GM23338 (cell line): ENCODE data around the gene CCDC186. TPM values are rescaled to one million over a fixed set of nuclear protein-coding genes. Genes with fewer than 3 reads are reported as not detected.

ENCODE experiments used
- ATAC-seq: fragments of 200-7000 bp; cut with Tn5 transposase; 3 replicates; pipeline ENCODE4 v1.9.1; 2020
- DNase-seq: peaks from one replicate; pipeline ENCODE4 v3.0.0-alpha.2; 2015; ENCODE audit warnings: low spot score
- H2AFZ ChIP-seq: fragments of 200-600 bp; sonication (generic); 2 replicates; pipeline ENCODE4 v1.8.0; 2016; ENCODE audit warnings: antibody characterized with exemption, mild to moderate bottlenecking, moderate library complexity
- H3F3A ChIP-seq: fragments of 200-600 bp; sonication (generic); replicated peaks from 2 replicates; pipeline ENCODE4 v1.8.0; 2017; ENCODE audit warnings: antibody characterized with exemption, mixed run types, low read depth
- H3K27ac ChIP-seq: fragments of 200-600 bp; sonication (generic); 2 replicates; pipeline ENCODE4 v1.6.1; 2016; ENCODE audit warnings: low read depth
- H3K27me3 ChIP-seq: fragments of 200-600 bp; sonication (generic); 2 replicates; pipeline ENCODE4 v1.8.0; 2016; ENCODE audit warnings: mild to moderate bottlenecking, mixed run types, moderate library complexity; ENCODE audit not compliant: insufficient read depth
- H3K36me3 ChIP-seq: fragments of 200-600 bp; sonication (generic); 2 replicates; pipeline ENCODE4 v1.8.0; 2016; ENCODE audit warnings: mild to moderate bottlenecking; ENCODE audit not compliant: insufficient read depth
- H3K4me1 ChIP-seq: fragments of 200-600 bp; sonication (generic); 2 replicates; pipeline ENCODE4 v1.8.0; 2016; ENCODE audit warnings: mild to moderate bottlenecking, moderate library complexity; ENCODE audit not compliant: insufficient read depth
- H3K4me2 ChIP-seq: fragments of 200-600 bp; sonication (generic); 2 replicates; pipeline ENCODE4 v1.7.1; 2017; ENCODE audit warnings: mixed run types
- H3K4me3 ChIP-seq: fragments of 200-600 bp; sonication (generic); 2 replicates; pipeline ENCODE4 v1.6.1; 2016; ENCODE audit warnings: mixed run types
- H3K79me2 ChIP-seq: fragments of 200-600 bp; sonication (generic); replicated peaks from 2 replicates; pipeline ENCODE4 v1.8.0; 2017; ENCODE audit warnings: mild to moderate bottlenecking; ENCODE audit not compliant: insufficient read depth
- H3K9me2 ChIP-seq: fragments of 200-600 bp; sonication (generic); 2 replicates; pipeline ENCODE4 v1.8.0; 2017; ENCODE audit not compliant: insufficient read depth
- H4K20me1 ChIP-seq: fragments of 200-600 bp; sonication (generic); replicated peaks from 2 replicates; pipeline ENCODE4 v1.8.0; 2017; ENCODE audit warnings: mild to moderate bottlenecking; ENCODE audit not compliant: insufficient read depth
- H3K27ac Mint-ChIP-seq: 2 replicates; pipeline ENCODE4 v1.8.0; 2020; ENCODE audit warnings: inconsistent platforms, mild to moderate bottlenecking, moderate library complexity, mixed read lengths
- H3K27me3 Mint-ChIP-seq: 3 replicates; pipeline ENCODE4 v1.8.0; 2022; ENCODE audit warnings: low read depth, mild to moderate bottlenecking, moderate library complexity, mixed read lengths, inconsistent platforms; ENCODE audit not compliant: insufficient read depth, poor library complexity
- H3K36me3 Mint-ChIP-seq: 3 replicates; pipeline ENCODE4 v1.8.0; 2021; ENCODE audit warnings: low read depth, mild to moderate bottlenecking, inconsistent platforms, moderate library complexity, mixed read lengths
- H3K4me1 Mint-ChIP-seq: 3 replicates; pipeline ENCODE4 v1.8.0; 2020; ENCODE audit warnings: mild to moderate bottlenecking, inconsistent platforms, mixed read lengths
- H3K4me3 Mint-ChIP-seq: 3 replicates; pipeline ENCODE4 v1.8.0; 2021; ENCODE audit warnings: moderate library complexity, mild to moderate bottlenecking, inconsistent platforms, mixed read lengths
- H3K9me3 Mint-ChIP-seq: 3 replicates; pipeline ENCODE4 v1.8.0; 2020; ENCODE audit warnings: moderate library complexity, mild to moderate bottlenecking, inconsistent platforms, mixed read lengths
- CREB1 ChIP-seq: fragments of 250-450 bp; sonication (Bioruptor Pico); IDR thresholded peaks from 2 replicates; pipeline ENCODE4 v1.5.0; 2020; ENCODE audit warnings: low read depth, mild to moderate bottlenecking, moderate library complexity
- EZH2 ChIP-seq: fragments of 200-600 bp; sonication (generic); IDR thresholded peaks from one replicate; pipeline ENCODE4 v1.8.0; 2017; ENCODE audit warnings: antibody characterized with exemption, mild to moderate bottlenecking, low read depth; ENCODE audit not compliant: unreplicated experiment
- EZH2phosphoT487 ChIP-seq: fragments of 200-600 bp; sonication (generic); IDR thresholded peaks from one replicate; pipeline ENCODE4 v1.8.1; 2018; ENCODE audit warnings: antibody characterized with exemption; ENCODE audit not compliant: unreplicated experiment
- JUNB ChIP-seq: IDR thresholded peaks from one replicate; pipeline ENCODE4 v1.6.1; 2016; ENCODE audit warnings: antibody characterized with exemption; ENCODE audit not compliant: unreplicated experiment
- NANOG ChIP-seq: IDR thresholded peaks from 2 replicates; pipeline ENCODE4 v1.6.1; 2016; ENCODE audit warnings: antibody characterized with exemption, borderline replicate concordance
- POLR2AphosphoS5 ChIP-seq: IDR thresholded peaks from 2 replicates; pipeline ENCODE4 v1.6.1; 2016; ENCODE audit warnings: antibody characterized with exemption, low read depth
- STAT1 ChIP-seq: IDR thresholded peaks from one replicate; pipeline ENCODE4 v1.6.1; 2016; ENCODE audit warnings: antibody characterized with exemption; ENCODE audit not compliant: unreplicated experiment
- ZNF114 ChIP-seq: fragments of 250-450 bp; sonication (Bioruptor Pico); IDR thresholded peaks from 2 replicates; pipeline ENCODE4 v1.5.0; 2020; ENCODE audit warnings: mild to moderate bottlenecking, moderate library complexity
- ZNF331 ChIP-seq: fragments of 250-450 bp; sonication (Bioruptor Pico); IDR thresholded peaks from 2 replicates; pipeline ENCODE4 v1.5.0; 2020; ENCODE audit warnings: low read depth, mild to moderate bottlenecking, moderate library complexity
- polyA plus RNA-seq: library from polyadenylated mRNA; unstranded; fragments of >200 nt; fragmentation: Nextera tagmentation; extraction: Ambion mirVana; gene quantifications from 2 replicates; pipeline ENCODE4 v1.2.1, GENCODE V29; 2016
- total RNA-seq: library from RNA; depleted of rRNA; stranded (reverse); fragments of >200 nt; shearing (Covaris generic); gene quantifications from 2 replicates; pipeline ENCODE4 v1.2.3, GENCODE V29; 2014
- TF ChIP-seq, protein P1 (sequence below), 2 experiments: fragments of 200-600 bp in 1 of 2; sonication (generic) in 1 of 2; conservative IDR thresholded peaks; 2 replicates each; pipeline versions ENCODE4 v1.5.1 to v1.6.1; 2016 to 2017; ENCODE audit warnings: antibody characterized with exemption in 2 of 2, low read depth in 2 of 2, mild to moderate bottlenecking in 2 of 2, moderate library complexity in 1 of 2
- TF ChIP-seq, protein P2 (sequence below): IDR thresholded peaks from one replicate; pipeline ENCODE4 v1.6.1; 2018; ENCODE audit warnings: antibody characterized with exemption; ENCODE audit not compliant: unreplicated experiment
- TF ChIP-seq, protein P3 (sequence below): fragments of 250-450 bp; sonication (Bioruptor Pico); IDR thresholded peaks from 2 replicates; pipeline ENCODE4 v1.5.0; 2020; ENCODE audit warnings: mild to moderate bottlenecking, moderate library complexity
- TF ChIP-seq, protein P4 (sequence below): IDR thresholded peaks from 2 replicates; pipeline ENCODE4 v1.6.1; 2016; ENCODE audit warnings: antibody characterized with exemption

The CCDC186 gene
- total and polyA plus RNA-seq, 2 experiments from 2014 or later = 24.2 to 50.7 TPM

DNA sequence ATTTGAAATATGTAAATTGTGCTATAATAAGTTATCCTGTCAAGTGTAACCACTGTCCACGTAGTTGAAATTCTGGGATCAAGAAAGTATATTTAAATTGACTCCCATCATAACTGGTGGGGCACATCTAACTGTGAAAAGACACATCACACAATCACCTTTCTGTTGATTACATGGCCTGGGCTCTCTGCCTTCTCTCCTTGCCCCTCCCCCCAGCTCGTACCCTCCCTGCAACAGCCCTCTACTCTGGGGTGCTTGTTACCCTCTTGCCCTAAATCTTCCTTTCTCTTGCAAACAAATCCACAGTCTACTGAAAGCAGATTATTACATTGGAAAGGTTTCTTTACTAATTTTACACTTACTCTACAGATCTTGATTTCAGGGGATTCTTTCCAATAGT is 56.3 kb downstream of the CCDC186 start:
- H3F3A ChIP-seq = no peaks in the 10 kb centered on the region
- H3K79me2 ChIP-seq = no peaks in the 10 kb centered on the region
- no peaks in the 10 kb centered on the region for H3K27me3 ChIP-seq
- H3K4me3 Mint-ChIP-seq = no peak overlapping the region
- H4K20me1 ChIP-seq = no peaks in the 10 kb centered on the region; the same call in 1 of the 2 replicates
- DNase-seq (peak; percentile 3), ATAC-seq (peak; percentile 27; the same call in 1 of the 3 replicates)
- no peaks in the 10 kb centered on the region for H3K27me3 Mint-ChIP-seq
- no peak overlapping the region for H2AFZ ChIP-seq
- H3K27ac Mint-ChIP-seq = no peak overlapping the region
- TF ChIP-seq JUNB (no peak), ZNF331 (CRISPR knock-in tag) (no peak), ZNF114 (CRISPR knock-in tag) (no peak), STAT1 (no peak), NANOG (no peak), EZH2phosphoT487 (no peak), EZH2 (no peak), POLR2AphosphoS5 (no peak), CREB1 (no peak)
- TF ChIP-seq, protein P1, sequence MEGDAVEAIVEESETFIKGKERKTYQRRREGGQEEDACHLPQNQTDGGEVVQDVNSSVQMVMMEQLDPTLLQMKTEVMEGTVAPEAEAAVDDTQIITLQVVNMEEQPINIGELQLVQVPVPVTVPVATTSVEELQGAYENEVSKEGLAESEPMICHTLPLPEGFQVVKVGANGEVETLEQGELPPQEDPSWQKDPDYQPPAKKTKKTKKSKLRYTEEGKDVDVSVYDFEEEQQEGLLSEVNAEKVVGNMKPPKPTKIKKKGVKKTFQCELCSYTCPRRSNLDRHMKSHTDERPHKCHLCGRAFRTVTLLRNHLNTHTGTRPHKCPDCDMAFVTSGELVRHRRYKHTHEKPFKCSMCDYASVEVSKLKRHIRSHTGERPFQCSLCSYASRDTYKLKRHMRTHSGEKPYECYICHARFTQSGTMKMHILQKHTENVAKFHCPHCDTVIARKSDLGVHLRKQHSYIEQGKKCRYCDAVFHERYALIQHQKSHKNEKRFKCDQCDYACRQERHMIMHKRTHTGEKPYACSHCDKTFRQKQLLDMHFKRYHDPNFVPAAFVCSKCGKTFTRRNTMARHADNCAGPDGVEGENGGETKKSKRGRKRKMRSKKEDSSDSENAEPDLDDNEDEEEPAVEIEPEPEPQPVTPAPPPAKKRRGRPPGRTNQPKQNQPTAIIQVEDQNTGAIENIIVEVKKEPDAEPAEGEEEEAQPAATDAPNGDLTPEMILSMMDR (conservative IDR thresholded peaks at IDR 0.05; ENCODE audit: low read depth in 2 of 2) = no peak
- TF ChIP-seq, protein P2, sequence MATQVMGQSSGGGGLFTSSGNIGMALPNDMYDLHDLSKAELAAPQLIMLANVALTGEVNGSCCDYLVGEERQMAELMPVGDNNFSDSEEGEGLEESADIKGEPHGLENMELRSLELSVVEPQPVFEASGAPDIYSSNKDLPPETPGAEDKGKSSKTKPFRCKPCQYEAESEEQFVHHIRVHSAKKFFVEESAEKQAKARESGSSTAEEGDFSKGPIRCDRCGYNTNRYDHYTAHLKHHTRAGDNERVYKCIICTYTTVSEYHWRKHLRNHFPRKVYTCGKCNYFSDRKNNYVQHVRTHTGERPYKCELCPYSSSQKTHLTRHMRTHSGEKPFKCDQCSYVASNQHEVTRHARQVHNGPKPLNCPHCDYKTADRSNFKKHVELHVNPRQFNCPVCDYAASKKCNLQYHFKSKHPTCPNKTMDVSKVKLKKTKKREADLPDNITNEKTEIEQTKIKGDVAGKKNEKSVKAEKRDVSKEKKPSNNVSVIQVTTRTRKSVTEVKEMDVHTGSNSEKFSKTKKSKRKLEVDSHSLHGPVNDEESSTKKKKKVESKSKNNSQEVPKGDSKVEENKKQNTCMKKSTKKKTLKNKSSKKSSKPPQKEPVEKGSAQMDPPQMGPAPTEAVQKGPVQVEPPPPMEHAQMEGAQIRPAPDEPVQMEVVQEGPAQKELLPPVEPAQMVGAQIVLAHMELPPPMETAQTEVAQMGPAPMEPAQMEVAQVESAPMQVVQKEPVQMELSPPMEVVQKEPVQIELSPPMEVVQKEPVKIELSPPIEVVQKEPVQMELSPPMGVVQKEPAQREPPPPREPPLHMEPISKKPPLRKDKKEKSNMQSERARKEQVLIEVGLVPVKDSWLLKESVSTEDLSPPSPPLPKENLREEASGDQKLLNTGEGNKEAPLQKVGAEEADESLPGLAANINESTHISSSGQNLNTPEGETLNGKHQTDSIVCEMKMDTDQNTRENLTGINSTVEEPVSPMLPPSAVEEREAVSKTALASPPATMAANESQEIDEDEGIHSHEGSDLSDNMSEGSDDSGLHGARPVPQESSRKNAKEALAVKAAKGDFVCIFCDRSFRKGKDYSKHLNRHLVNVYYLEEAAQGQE = no peak
- TF ChIP-seq, protein P3, sequence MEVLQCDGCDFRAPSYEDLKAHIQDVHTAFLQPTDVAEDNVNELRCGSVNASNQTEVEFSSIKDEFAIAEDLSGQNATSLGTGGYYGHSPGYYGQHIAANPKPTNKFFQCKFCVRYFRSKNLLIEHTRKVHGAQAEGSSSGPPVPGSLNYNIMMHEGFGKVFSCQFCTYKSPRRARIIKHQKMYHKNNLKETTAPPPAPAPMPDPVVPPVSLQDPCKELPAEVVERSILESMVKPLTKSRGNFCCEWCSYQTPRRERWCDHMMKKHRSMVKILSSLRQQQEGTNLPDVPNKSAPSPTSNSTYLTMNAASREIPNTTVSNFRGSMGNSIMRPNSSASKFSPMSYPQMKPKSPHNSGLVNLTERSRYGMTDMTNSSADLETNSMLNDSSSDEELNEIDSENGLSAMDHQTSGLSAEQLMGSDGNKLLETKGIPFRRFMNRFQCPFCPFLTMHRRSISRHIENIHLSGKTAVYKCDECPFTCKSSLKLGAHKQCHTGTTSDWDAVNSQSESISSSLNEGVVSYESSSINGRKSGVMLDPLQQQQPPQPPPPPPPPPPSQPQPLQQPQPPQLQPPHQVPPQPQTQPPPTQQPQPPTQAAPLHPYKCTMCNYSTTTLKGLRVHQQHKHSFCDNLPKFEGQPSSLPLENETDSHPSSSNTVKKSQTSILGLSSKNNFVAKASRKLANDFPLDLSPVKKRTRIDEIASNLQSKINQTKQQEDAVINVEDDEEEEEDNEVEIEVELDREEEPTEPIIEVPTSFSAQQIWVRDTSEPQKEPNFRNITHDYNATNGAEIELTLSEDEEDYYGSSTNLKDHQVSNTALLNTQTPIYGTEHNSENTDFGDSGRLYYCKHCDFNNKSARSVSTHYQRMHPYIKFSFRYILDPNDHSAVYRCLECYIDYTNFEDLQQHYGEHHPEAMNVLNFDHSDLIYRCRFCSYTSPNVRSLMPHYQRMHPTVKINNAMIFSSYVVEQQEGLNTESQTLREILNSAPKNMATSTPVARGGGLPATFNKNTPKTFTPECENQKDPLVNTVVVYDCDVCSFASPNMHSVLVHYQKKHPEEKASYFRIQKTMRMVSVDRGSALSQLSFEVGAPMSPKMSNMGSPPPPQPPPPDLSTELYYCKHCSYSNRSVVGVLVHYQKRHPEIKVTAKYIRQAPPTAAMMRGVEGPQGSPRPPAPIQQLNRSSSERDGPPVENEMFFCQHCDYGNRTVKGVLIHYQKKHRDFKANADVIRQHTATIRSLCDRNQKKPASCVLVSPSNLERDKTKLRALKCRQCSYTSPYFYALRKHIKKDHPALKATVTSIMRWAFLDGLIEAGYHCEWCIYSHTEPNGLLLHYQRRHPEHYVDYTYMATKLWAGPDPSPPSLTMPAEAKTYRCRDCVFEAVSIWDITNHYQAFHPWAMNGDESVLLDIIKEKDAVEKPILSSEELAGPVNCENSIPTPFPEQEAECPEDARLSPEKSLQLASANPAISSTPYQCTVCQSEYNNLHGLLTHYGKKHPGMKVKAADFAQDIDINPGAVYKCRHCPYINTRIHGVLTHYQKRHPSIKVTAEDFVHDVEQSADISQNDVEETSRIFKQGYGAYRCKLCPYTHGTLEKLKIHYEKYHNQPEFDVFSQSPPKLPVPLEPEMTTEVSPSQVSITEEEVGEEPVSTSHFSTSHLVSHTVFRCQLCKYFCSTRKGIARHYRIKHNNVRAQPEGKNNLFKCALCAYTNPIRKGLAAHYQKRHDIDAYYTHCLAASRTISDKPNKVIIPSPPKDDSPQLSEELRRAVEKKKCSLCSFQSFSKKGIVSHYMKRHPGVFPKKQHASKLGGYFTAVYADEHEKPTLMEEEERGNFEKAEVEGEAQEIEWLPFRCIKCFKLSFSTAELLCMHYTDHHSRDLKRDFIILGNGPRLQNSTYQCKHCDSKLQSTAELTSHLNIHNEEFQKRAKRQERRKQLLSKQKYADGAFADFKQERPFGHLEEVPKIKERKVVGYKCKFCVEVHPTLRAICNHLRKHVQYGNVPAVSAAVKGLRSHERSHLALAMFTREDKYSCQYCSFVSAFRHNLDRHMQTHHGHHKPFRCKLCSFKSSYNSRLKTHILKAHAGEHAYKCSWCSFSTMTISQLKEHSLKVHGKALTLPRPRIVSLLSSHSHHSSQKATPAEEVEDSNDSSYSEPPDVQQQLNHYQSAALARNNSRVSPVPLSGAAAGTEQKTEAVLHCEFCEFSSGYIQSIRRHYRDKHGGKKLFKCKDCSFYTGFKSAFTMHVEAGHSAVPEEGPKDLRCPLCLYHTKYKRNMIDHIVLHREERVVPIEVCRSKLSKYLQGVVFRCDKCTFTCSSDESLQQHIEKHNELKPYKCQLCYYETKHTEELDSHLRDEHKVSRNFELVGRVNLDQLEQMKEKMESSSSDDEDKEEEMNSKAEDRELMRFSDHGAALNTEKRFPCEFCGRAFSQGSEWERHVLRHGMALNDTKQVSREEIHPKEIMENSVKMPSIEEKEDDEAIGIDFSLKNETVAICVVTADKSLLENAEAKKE (CRISPR knock-in tag) = no peak
- TF ChIP-seq, protein P4, sequence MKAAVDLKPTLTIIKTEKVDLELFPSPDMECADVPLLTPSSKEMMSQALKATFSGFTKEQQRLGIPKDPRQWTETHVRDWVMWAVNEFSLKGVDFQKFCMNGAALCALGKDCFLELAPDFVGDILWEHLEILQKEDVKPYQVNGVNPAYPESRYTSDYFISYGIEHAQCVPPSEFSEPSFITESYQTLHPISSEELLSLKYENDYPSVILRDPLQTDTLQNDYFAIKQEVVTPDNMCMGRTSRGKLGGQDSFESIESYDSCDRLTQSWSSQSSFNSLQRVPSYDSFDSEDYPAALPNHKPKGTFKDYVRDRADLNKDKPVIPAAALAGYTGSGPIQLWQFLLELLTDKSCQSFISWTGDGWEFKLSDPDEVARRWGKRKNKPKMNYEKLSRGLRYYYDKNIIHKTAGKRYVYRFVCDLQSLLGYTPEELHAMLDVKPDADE = no peak
- no peaks in the 10 kb centered on the region for H3K9me2 ChIP-seq
- no peaks in the 10 kb centered on the region for H3K36me3 Mint-ChIP-seq
- no peaks in the 10 kb centered on the region; the same call in 1 of the 2 replicates for H3K4me1 ChIP-seq
- H3K27ac ChIP-seq = no peak overlapping the region
- H3K36me3 ChIP-seq = no peaks in the 10 kb centered on the region
- no peak overlapping the region for H3K4me3 ChIP-seq
- no peaks in the 10 kb centered on the region for H3K4me1 Mint-ChIP-seq
- H3K9me3 Mint-ChIP-seq = no peaks in the 10 kb centered on the region
- H3K4me2 ChIP-seq = no peak overlapping the region
